ENCODE data around the gene MSLN.

- TF ChIP-seq POLR2A (IDR thresholded peaks at IDR 0.05; ENCODE audit: low read depth, low read length) (no peak), CTCF (IDR thresholded peaks at IDR 0.05; ENCODE audit: extremely low read depth in 1 of 2, insufficient read depth in 1 of 2, low read depth in 1 of 2, low read length in 2 of 2) (no peak), JUN (IDR thresholded peaks at IDR 0.05; ENCODE audit: borderline replicate concordance, insufficient read depth, insufficient read length, low read depth) (no peak), EZH2 (IDR thresholded peaks at IDR 0.05; ENCODE audit: borderline replicate concordance, low read depth, low read length, severe bottlenecking) (no peak)
Observed at GRCh38 chr16:776824-777223, 16.3 kb downstream of the MSLN start.

All from endothelial cell of umbilical vein (primary cell).